Activated B cell treated with CpG ODN at 0.5 μM for 24 hours (primary cell): ENCODE results near the gene DAP. TPM values are rescaled to one million over a fixed set of nuclear protein-coding genes. Genes with fewer than 3 reads are reported as not detected.

Experiments
- ATAC-seq: fragments of 200-7000 bp; cut with Tn5 transposase; one replicate; pipeline ENCODE4 v1.10.0; 2021; ENCODE audit warnings: low read depth, mild to moderate bottlenecking, moderate library complexity
- CTCF ChIA-PET: fragments of 350-600 bp; sonication (Branson Sonifier 250); formaldehyde crosslinking; loops from one replicate; lab custom pipeline; 2021; ENCODE audit warnings: antibody characterized with exemption; lab: Charles Lee
- POLR2A ChIA-PET: fragments of 350-600 bp; sonication (Branson Sonifier 250); formaldehyde crosslinking; loops from one replicate; lab custom pipeline; 2021; ENCODE audit warnings: antibody characterized with exemption; lab: Charles Lee
- DNase-seq: peaks from one replicate; pipeline ENCODE4 v3.0.0; 2022
- H3K27ac Mint-ChIP-seq: one replicate; pipeline ENCODE4 v1.8.0; 2020; ENCODE audit warnings: mixed read lengths
- H3K27me3 Mint-ChIP-seq: one replicate; pipeline ENCODE4 v1.8.0; 2021; ENCODE audit warnings: mixed read lengths
- H3K36me3 Mint-ChIP-seq: one replicate; pipeline ENCODE4 v1.8.0; 2021; ENCODE audit warnings: low read depth, mixed read lengths
- H3K4me1 Mint-ChIP-seq: one replicate; pipeline ENCODE4 v1.8.0; 2021; ENCODE audit warnings: mixed read lengths
- H3K4me3 Mint-ChIP-seq: one replicate; pipeline ENCODE4 v1.8.0; 2020; ENCODE audit warnings: mild to moderate bottlenecking, mixed read lengths
- H3K9me3 Mint-ChIP-seq: one replicate; pipeline ENCODE4 v1.8.0; 2020; ENCODE audit warnings: mixed read lengths
- CTCF ChIP-seq: fragments of 200-600 bp; IDR thresholded peaks from one replicate; pipeline ENCODE4 v1.8.0; 2022; ENCODE audit warnings: antibody characterized with exemption, mild to moderate bottlenecking
- intact Hi-C: fragments of 100-400 bp; cut with micrococcal nuclease; formaldehyde crosslinking; loops from one replicate; pipeline ENCODE4 v1.15.1; 2024
- total RNA-seq: library from RNA; stranded (reverse); gene quantifications from 2 replicates; pipeline ENCODE4 v1.2.3, GENCODE V29; 2022

The DAP gene
- total RNA-seq, 1 donor from 2014 or later, result 51.3 TPM

GRCh38 chr5:10797261-10797660 lies 36.2 kb upstream of the DAP start:
- ATAC-seq (no peak), DNase-seq (no peak)
- Mint-ChIP-seq H3K27ac (no peak overlapping the region), H3K27me3 (peaks cover 16% of the 10 kb centered on the region), H3K36me3 (no peaks in the 10 kb centered on the region), H3K4me3 (no peak overlapping the region), H3K9me3 (no peaks in the 10 kb centered on the region), H3K4me1 (no peaks in the 10 kb centered on the region)
- TF ChIP-seq CTCF, result no peak
- intact Hi-C loops, result no loop called here
- POLR2A ChIA-PET, result no interaction called here
- CTCF ChIA-PET, result no interaction called here

GRCh38 chr5:10793785-10794184 lies 32.8 kb upstream of the DAP start:
- Mint-ChIP-seq H3K27ac (no peak overlapping the region), H3K4me1 (no peaks in the 10 kb centered on the region), H3K36me3 (no peaks in the 10 kb centered on the region), H3K4me3 (no peak overlapping the region), H3K9me3 (no peaks in the 10 kb centered on the region), H3K27me3 (peaks cover 3% of the 10 kb centered on the region)
- ChIA-PET POLR2A (no interaction called here), CTCF (no interaction called here)
- TF ChIP-seq CTCF, result no peak
- intact Hi-C loops, result no loop called here
- DNase-seq (no peak), ATAC-seq (no peak)

- no peak overlapping the region for H3K27ac Mint-ChIP-seq
- no peak for DNase-seq
These were observed 31.3 kb upstream of the DAP start for GRCh38 chr5:10792336-10792735.

GRCh38 chr5:10789726-10790125 lies 28.7 kb upstream of the DAP start:
- no peak for TF ChIP-seq CTCF
- Mint-ChIP-seq H3K27me3 (no peaks in the 10 kb centered on the region), H3K9me3 (no peaks in the 10 kb centered on the region), H3K36me3 (no peaks in the 10 kb centered on the region), H3K27ac (no peak overlapping the region), H3K4me1 (no peaks in the 10 kb centered on the region), H3K4me3 (no peak overlapping the region)
- intact Hi-C loops, result no loop called here
- POLR2A ChIA-PET, result no interaction called here
- DNase-seq (no peak), ATAC-seq (no peak)
- CTCF ChIA-PET, result no interaction called here

More at GRCh38 chr5:10792336-10792735, 31.3 kb upstream of the DAP start:
- Mint-ChIP-seq H3K27me3 (peaks cover 3% of the 10 kb centered on the region), H3K36me3 (no peaks in the 10 kb centered on the region), H3K4me1 (no peaks in the 10 kb centered on the region), H3K9me3 (no peaks in the 10 kb centered on the region), H3K4me3 (no peak overlapping the region)
- TF ChIP-seq CTCF, result no peak
- POLR2A ChIA-PET, result no interaction called here
- ATAC-seq, result no peak
- intact Hi-C loops, result no loop called here
- CTCF ChIA-PET, result no interaction called here

- H3K9me3 Mint-ChIP-seq, result no peaks in the 10 kb centered on the region
- no peaks in the 10 kb centered on the region for H3K4me1 Mint-ChIP-seq
- intact Hi-C loops, result no loop called here
- no peak overlapping the region for H3K4me3 Mint-ChIP-seq
- no peak for DNase-seq
- no peaks in the 10 kb centered on the region for H3K36me3 Mint-ChIP-seq
- H3K27me3 Mint-ChIP-seq, result no peaks in the 10 kb centered on the region
- ATAC-seq, result no peak
- TF ChIP-seq CTCF, result no peak
- H3K27ac Mint-ChIP-seq, result no peak overlapping the region
- ChIA-PET POLR2A (no interaction called here), CTCF (no interaction called here)
These were observed 28.0 kb upstream of the DAP start for GRCh38 chr5:10789021-10789420.
